Measurements from ENCODE around the gene KRT85.

KRT85 gene

GRCh38 chr12:52390739-52391617, 23.7 kb upstream of the KRT85 start (continued):
- TF ChIP-seq ZNF18 (tag by site-specific recombination; IDR thresholded peaks at IDR 0.05) (no peak), GLIS1 (tag by site-specific recombination; IDR thresholded peaks at IDR 0.05) (peak; percentile 53; the same call in 1 of the 2 replicates), ZNF202 (tag by site-specific recombination; IDR thresholded peaks at IDR 0.05; ENCODE audit: borderline replicate concordance) (no peak), ZNF544 (tag by site-specific recombination; IDR thresholded peaks at IDR 0.05) (no peak), CTCF (tag by site-specific recombination; IDR thresholded peaks at IDR 0.05) (peak; percentile 52), ZFP41 (tag by site-specific recombination; IDR thresholded peaks at IDR 0.05; ENCODE audit: borderline replicate concordance) (no peak), ZFHX2 (tag by site-specific recombination; conservative IDR thresholded peaks at IDR 0.05) (0 out of 2 replicates have a peak, but pooled peaks have one; percentile 40)
- TF ChIP-seq, protein P1, sequence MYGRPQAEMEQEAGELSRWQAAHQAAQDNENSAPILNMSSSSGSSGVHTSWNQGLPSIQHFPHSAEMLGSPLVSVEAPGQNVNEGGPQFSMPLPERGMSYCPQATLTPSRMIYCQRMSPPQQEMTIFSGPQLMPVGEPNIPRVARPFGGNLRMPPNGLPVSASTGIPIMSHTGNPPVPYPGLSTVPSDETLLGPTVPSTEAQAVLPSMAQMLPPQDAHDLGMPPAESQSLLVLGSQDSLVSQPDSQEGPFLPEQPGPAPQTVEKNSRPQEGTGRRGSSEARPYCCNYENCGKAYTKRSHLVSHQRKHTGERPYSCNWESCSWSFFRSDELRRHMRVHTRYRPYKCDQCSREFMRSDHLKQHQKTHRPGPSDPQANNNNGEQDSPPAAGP (tag by site-specific recombination; IDR thresholded peaks at IDR 0.05) = no peak
- TF ChIP-seq, protein P2, sequence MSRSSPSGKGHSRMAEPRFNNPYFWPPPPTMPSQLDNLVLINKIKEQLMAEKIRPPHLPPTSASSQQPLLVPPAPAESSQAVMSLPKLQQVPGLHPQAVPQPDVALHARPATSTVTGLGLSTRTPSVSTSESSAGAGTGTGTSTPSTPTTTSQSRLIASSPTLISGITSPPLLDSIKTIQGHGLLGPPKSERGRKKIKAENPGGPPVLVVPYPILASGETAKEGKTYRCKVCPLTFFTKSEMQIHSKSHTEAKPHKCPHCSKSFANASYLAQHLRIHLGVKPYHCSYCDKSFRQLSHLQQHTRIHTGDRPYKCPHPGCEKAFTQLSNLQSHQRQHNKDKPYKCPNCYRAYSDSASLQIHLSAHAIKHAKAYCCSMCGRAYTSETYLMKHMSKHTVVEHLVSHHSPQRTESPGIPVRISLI (tag by site-specific recombination; IDR thresholded peaks at IDR 0.05) = no peak

DNA sequence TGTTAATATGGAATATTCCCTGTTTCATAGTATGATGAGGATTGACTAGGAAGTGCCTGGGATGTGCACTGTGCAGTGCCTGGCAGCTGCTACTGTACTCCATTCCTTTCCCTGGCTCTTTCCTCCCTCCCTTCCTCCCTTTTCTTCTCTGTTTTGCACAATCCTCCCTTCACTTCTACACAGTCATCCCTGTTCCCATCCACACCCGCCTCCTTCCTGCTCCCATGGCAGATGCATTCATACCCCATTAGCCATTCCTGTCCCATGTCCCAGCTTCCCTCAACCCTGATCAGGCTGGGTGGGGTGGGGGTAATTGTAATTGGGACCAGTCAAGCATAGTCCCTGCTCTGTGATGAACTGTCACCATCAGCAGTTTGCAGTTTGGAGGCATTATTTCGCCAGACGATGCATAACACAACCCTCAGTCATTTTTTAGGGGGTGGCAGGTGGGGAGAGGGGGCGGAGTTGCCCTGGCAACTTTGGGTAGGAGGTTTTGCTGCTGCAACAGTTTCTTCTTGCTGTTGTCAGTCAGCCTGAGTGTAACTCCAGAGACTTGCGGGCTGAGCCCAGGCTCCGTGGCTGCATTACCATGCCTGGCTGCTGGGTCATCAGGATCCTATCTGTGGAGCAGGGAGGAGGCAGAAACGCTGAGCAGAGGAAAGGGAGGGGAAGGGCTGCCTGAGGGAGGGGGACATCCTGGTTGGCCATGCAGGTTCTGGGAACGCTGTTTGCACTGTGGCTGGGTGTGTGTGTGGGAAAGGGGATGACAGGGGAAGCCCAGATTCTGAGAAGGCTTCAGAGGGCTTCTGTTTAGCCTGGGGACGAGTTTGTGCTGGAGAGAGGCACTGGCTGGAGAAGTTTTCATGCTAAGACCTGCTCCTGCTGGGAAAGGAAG, 22.3 kb upstream of the KRT85 start:
- Histone ChIP-seq H3K36me3 (ENCODE audit: control insufficient read depth in 2 of 2, insufficient read depth in 1 of 2, low read length in 2 of 2) (no peaks in the 10 kb centered on the region), H3K27ac (ENCODE audit: extremely low read depth, low read depth, low read length) (no peak overlapping the region), H3K4me3 (ENCODE audit: low read depth, low read length) (no peak overlapping the region), H3K9me3 (ENCODE audit: control insufficient read depth, insufficient read depth, low read depth, low read length) (no peaks in the 10 kb centered on the region), H3K4me1 (ENCODE audit: control insufficient read depth, insufficient read depth, low read length) (no peaks in the 10 kb centered on the region)
- ChIA-PET CTCF (interaction anchor here (0.7 to 2.8 kb wide), 4 partner anchors 9 to 496 kb away, joined by 3 to 19 read pairs (median 8); no protein-coding TSS in a partner anchor), POLR2A (no interaction called here)
- peak; percentile 62 for TF ChIP-seq ZFHX2 (tag by site-specific recombination; conservative IDR thresholded peaks at IDR 0.05)
- TF ChIP-seq EGR2 (tag by site-specific recombination; IDR thresholded peaks at IDR 0.05; ENCODE audit: low read depth) = peak; percentile 62; the same call in 1 of the 2 replicates
- peak; percentile 26; the same call in 1 of the 2 replicates for TF ChIP-seq ZNF449 (tag by site-specific recombination; IDR thresholded peaks at IDR 0.05)
- no peak for TF ChIP-seq ZBTB7A (tag by site-specific recombination; IDR thresholded peaks at IDR 0.05; ENCODE audit: low read depth)
- TF ChIP-seq FEZF1 (tag by site-specific recombination; IDR thresholded peaks at IDR 0.05) = no peak
